Fibroblast of pulmonary artery (primary cell): Measurements from ENCODE around the gene TLL2.

Experiments used
- DNase-seq: peaks from one replicate; pipeline ENCODE4 v3.0.0-alpha.2; 2010; ENCODE audit warnings: low read depth
- H3K4me3 ChIP-seq: replicated peaks from 2 replicates; pipeline ENCODE4 v1.5.1; 2011; ENCODE audit warnings: low read depth, mild to moderate bottlenecking, control low read depth, low read length, moderate library complexity
- TF ChIP-seq, protein P1 (sequence below): IDR thresholded peaks from 2 replicates; pipeline ENCODE4 v1.5.1; 2011; ENCODE audit warnings: mild to moderate bottlenecking, control low read depth, low read length, inconsistent platforms; ENCODE audit errors: missing control alignments

TLL2 gene

DNA sequence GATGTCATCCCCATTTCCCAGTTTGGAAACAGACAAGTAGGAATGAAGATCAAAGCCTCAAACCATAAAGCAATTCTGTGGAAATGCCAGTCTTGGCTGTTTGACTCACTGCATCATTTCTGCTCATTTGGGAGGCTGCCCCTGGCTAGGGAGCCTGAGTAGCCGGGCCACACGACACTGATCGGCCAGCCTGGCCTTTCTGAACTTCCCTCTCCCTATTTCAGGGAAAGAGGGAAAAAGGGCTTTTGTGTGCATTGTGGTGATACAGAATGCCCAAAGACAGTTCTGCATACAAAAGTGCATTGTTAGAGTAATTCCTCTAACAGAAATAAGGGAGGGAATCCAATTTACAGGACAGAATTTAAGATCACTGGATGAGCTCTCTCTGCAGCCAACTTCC lies 113.3 kb downstream of the TLL2 start:
- DNase-seq: no peak
- TF ChIP-seq, protein P1, sequence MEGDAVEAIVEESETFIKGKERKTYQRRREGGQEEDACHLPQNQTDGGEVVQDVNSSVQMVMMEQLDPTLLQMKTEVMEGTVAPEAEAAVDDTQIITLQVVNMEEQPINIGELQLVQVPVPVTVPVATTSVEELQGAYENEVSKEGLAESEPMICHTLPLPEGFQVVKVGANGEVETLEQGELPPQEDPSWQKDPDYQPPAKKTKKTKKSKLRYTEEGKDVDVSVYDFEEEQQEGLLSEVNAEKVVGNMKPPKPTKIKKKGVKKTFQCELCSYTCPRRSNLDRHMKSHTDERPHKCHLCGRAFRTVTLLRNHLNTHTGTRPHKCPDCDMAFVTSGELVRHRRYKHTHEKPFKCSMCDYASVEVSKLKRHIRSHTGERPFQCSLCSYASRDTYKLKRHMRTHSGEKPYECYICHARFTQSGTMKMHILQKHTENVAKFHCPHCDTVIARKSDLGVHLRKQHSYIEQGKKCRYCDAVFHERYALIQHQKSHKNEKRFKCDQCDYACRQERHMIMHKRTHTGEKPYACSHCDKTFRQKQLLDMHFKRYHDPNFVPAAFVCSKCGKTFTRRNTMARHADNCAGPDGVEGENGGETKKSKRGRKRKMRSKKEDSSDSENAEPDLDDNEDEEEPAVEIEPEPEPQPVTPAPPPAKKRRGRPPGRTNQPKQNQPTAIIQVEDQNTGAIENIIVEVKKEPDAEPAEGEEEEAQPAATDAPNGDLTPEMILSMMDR: no peak
- no peak overlapping the region for H3K4me3 ChIP-seq

DNA sequence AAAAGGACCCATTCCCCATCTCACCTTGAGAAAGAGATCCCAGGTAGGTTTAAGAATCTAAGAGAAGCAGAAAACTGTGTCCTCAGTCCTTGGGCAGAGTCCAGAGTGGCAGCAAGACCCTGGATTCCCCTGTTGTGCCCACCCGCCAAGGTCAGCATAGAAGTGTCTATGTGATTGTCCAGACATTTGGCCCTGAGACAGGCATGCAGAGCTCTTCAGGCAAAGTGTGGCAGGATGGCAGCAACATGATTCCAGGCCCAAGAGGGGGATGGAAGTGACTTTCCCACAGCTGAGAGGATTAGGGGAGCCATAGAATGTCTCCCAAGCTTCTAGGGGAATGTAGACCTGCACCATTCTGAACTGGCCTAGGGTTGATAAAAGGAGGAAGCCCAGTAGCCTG lies 115.8 kb downstream of the TLL2 start:
- no peak for DNase-seq
- no peak overlapping the region for H3K4me3 ChIP-seq
- TF ChIP-seq, protein P1: no peak

DNA sequence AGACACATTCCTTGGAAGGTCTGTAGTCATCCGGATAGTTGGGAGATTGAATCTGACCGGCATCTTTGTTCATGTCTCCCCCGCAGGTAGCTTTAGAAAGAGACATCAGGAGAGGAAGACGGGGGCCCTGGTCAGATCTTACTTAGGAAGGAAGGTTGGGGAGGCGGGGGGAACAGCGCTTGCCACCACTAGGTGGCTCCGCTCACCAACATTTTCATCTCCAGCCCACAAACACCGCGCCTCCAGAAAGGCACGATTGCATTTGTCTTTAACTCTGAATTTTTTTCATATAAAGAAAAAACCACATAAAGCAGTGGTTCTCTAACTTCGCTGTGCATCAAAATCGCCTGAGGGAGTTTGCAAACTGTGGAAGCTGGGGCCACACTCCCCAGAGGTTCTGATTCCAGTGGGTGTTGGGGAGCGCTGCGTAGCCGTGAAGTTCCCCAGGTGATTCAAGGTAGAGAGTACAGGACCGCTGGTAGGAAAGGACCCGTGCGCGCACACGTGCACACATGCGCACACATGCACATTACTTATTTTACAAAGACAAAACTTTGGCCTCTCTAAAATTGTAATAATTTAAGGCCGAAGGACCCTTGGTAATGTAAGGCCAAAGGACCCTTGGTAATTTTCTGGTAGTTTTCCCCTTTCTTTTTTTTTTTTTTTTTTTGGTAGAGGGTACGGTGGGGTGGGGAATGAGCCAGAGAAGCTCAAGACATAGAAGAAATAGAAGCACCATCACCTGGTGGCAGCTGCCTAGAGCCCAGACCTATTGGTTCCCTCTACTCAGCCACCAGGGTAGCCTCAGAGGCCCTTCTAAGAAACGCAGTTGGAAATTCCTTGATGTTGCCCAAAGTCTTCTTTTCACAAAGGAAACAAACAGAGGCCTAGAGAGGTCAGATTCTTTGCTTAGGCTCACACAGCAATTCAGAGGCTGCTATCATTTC lies 117.5 kb downstream of the TLL2 start:
- DNase-seq: peak; percentile 81
- TF ChIP-seq, protein P1: peak; percentile 84
- H3K4me3 ChIP-seq: no peak overlapping the region

DNA sequence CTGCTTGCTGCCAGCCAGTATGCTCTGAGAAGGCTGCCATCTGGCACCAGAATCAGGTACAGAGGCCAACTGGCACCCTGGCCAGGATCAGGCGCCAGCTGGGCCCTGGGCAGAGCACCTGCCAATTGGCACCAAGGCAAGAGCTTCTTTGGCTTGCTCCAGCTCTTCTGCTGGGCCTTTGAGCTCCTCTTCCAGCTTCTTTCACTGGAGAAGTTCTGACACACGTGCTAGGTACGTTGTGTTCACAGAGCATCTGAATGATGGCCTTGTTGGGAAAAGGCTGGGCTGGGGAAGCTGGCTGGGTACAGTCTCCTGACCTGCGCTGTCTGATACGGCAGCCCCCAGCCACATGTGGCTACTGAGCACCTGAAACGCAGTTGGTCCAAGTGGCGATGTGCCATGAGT lies 123.3 kb downstream of the TLL2 start:
- TF ChIP-seq, protein P1: no peak
- no peak for DNase-seq

DNA sequence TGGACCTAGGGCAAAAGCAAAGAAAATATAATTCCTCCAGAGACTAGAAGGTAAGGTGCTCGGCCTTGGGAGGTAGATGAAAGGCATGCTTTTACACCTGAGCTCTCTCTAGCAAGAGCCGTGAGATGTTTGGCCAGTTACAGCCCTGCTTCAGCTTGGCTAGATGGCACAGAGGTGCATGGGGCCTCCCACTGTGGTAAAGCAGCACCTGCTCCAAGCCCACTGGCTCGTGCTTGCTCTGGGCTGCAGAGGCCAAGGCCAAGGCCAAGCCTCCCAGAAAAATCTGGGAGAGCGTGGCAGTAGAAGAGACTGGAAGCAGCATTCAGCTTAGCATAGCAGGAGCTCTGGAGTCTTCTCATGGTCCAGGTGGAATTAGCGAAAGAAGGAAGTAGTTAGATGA lies 123.9 kb downstream of the TLL2 start:
- TF ChIP-seq, protein P1: no peak
- no peak overlapping the region for H3K4me3 ChIP-seq
- DNase-seq: no peak

More for the DNA sequence above, 123.3 kb downstream of the TLL2 start:
- no peak overlapping the region for H3K4me3 ChIP-seq

DNA sequence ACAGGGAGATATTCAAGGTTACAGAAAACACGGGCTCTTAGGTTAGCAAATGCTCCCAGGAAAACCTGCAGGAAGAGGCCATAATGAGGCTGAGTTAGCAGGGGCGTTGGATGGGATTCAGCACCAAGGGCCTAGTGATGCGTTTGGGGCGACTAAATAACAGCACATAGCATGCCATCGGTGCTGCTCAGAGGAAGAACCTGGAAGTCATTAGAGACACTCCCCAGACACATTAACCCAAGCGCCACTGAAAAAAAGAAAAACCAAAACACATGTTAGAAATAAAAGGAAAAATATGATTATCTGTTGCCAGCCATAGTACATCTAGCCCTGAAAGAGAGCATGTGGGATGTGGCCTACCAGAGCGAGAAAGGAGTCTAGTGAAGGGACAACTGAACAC lies 126.1 kb downstream of the TLL2 start:
- no peak for DNase-seq
- TF ChIP-seq, protein P1: no peak
- no peak overlapping the region for H3K4me3 ChIP-seq

DNA sequence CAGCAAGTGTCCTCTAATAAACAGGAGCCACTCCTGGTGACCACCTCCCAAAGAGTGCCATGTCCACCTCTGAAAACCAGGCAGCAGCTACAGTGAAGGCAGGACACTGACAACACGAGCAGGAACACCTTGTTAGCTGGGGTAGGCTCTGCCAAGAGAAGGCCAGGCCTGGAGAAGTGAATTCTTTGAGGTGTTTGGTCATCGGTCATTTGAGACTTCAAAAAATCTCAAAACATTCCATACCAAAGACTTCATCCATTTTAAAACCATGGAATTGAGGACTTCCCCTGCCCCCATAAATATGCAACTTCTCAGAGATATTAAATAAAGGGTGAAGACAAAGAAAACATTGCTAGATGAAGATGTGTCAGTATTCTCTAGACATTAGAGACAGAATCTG lies 126.6 kb downstream of the TLL2 start:
- DNase-seq: no peak
- no peak overlapping the region for H3K4me3 ChIP-seq
- TF ChIP-seq, protein P1: no peak
